IMR-90 (cell line): ENCODE data around the gene MYO1D. TPM values are rescaled to one million over a fixed set of nuclear protein-coding genes. Genes with fewer than 3 reads are reported as not detected.
"Not testable (repeated sequence)": the region's sequence is repeated elsewhere in the genome, so short reads cannot be mapped to it uniquely, and the experiment has no call there.

Experiments used
- ATAC-seq: fragments of 200-7000 bp; cut with Tn5 transposase; 2 replicates; pipeline ENCODE4 v1.9.1; 2020; ENCODE audit warnings: low read depth, mild to moderate bottlenecking, moderate library complexity
- BruUV-seq: library from RNA; stranded (reverse); fragments of 400-500 nt; replicated peaks from 2 replicates; lab custom pipeline; 2021; lab: Mats Ljungman, UMichigan
- CTCF ChIA-PET: fragments of 300-600 bp; formaldehyde crosslinking; extraction: SDS; loops from one replicate; lab custom pipeline; 2021; ENCODE audit warnings: antibody characterized with exemption; lab: Yijun Ruan, JAX
- POLR2A ChIA-PET: fragments of 300-600 bp; sonication (Branson Sonifier 250); formaldehyde crosslinking; loops from one replicate; lab custom pipeline; 2022; ENCODE audit warnings: antibody characterized with exemption; ENCODE audit not compliant: unreplicated experiment; lab: Charles Lee
- DNase-seq: peaks from one replicate; pipeline ENCODE4 v3.0.0; 2013
- H2AFZ ChIP-seq: replicated peaks from 2 replicates; pipeline ENCODE3; 2013; ENCODE audit warnings: low read length, mild to moderate bottlenecking; ENCODE audit not compliant: poor library complexity
- H2AK5ac ChIP-seq: 2 replicates; pipeline ENCODE4 v1.6.1; 2013; ENCODE audit warnings: low read depth, low read length, inconsistent platforms
- H2AK9ac ChIP-seq: replicated peaks from 2 replicates; pipeline ENCODE3; 2013; ENCODE audit warnings: mild to moderate bottlenecking, low read depth, low read length, moderate library complexity; ENCODE audit not compliant: poor library complexity
- H2BK120ac ChIP-seq: 2 replicates; pipeline ENCODE4 v1.6.1; 2013; ENCODE audit warnings: low read depth, low read length, inconsistent platforms
- H2BK15ac ChIP-seq: 3 replicates; pipeline ENCODE4 v1.6.1; 2013; ENCODE audit warnings: low read depth, low read length, inconsistent platforms
- H2BK20ac ChIP-seq: 2 replicates; pipeline ENCODE4 v1.6.1; 2013; ENCODE audit warnings: low read depth, mild to moderate bottlenecking, inconsistent platforms, low read length, moderate library complexity
- H2BK5ac ChIP-seq: 2 replicates; pipeline ENCODE4 v1.6.1; 2013; ENCODE audit warnings: mild to moderate bottlenecking, low read depth, low read length, inconsistent platforms; ENCODE audit not compliant: poor library complexity, severe bottlenecking
- H3K14ac ChIP-seq: replicated peaks from 2 replicates; pipeline ENCODE4 v1.6.1; 2013; ENCODE audit warnings: low read depth, low read length, inconsistent platforms
- H3K18ac ChIP-seq: 2 replicates; pipeline ENCODE4 v1.6.1; 2013; ENCODE audit warnings: low read depth, low read length, control low read depth
- H3K23ac ChIP-seq: 2 replicates; pipeline ENCODE4 v1.6.1; 2013; ENCODE audit warnings: low read depth, low read length, inconsistent platforms
- H3K27ac ChIP-seq: 2 replicates; pipeline ENCODE4 v1.5.1; 2013; ENCODE audit warnings: mild to moderate bottlenecking, control low read depth, low read length; ENCODE audit not compliant: insufficient read depth
- H3K27me3 ChIP-seq: 2 replicates; pipeline ENCODE4 v1.6.1; 2013; ENCODE audit warnings: low read length; ENCODE audit not compliant: control insufficient read depth, insufficient read depth
- H3K36me3 ChIP-seq: 2 replicates; pipeline ENCODE4 v1.6.1; 2013; ENCODE audit warnings: low read length, mixed read lengths; ENCODE audit not compliant: control insufficient read depth, insufficient read depth
- H3K4ac ChIP-seq: 2 replicates; pipeline ENCODE4 v1.6.1; 2013; ENCODE audit warnings: low read depth, low read length, inconsistent platforms
- H3K4me1 ChIP-seq: 2 replicates; pipeline ENCODE4 v1.6.1; 2013; ENCODE audit warnings: low read length, mixed read lengths; ENCODE audit not compliant: control insufficient read depth, insufficient read depth
- H3K4me2 ChIP-seq: 2 replicates; pipeline ENCODE4 v1.6.1; 2013; ENCODE audit warnings: low read depth, mild to moderate bottlenecking, control low read depth, low read length, moderate library complexity
- H3K4me3 ChIP-seq: 2 replicates; pipeline ENCODE4 v1.5.1; 2013; ENCODE audit warnings: low read depth, mild to moderate bottlenecking, control low read depth, low read length, moderate library complexity; ENCODE audit not compliant: insufficient read depth
- H3K56ac ChIP-seq: 2 replicates; pipeline ENCODE4 v1.6.1; 2013; ENCODE audit warnings: low read length, inconsistent platforms; ENCODE audit not compliant: insufficient read depth; ENCODE audit errors: extremely low read depth
- H3K79me1 ChIP-seq, 2 experiments: 2 replicates each; pipeline ENCODE4 v1.6.1; 2013; ENCODE audit warnings: low read length in 2 of 2, inconsistent platforms in 1 of 2, low read depth in 1 of 2
- H3K9ac ChIP-seq: 2 replicates; pipeline ENCODE4 v1.6.1; 2013; ENCODE audit warnings: low read depth, low read length, control low read depth
- H3K9me1 ChIP-seq: 2 replicates; pipeline ENCODE4 v1.6.1; 2013; ENCODE audit warnings: low read length, inconsistent platforms; ENCODE audit not compliant: insufficient read depth
- H3K9me3 ChIP-seq: 2 replicates; pipeline ENCODE4 v1.6.1; 2013; ENCODE audit warnings: low read length; ENCODE audit not compliant: control insufficient read depth, insufficient read depth
- H4K20me1 ChIP-seq: 2 replicates; pipeline ENCODE4 v1.6.1; 2013; ENCODE audit warnings: low read length, inconsistent platforms; ENCODE audit not compliant: insufficient read depth
- H4K5ac ChIP-seq: 2 replicates; pipeline ENCODE4 v1.6.1; 2013; ENCODE audit warnings: mild to moderate bottlenecking, low read depth, low read length, control low read depth
- H4K8ac ChIP-seq, 2 experiments: 2 replicates each; pipeline ENCODE4 v1.6.1; 2013; ENCODE audit warnings: low read depth in 2 of 2, low read length in 2 of 2, control low read depth in 1 of 2, inconsistent platforms in 1 of 2
- H4K91ac ChIP-seq: 2 replicates; pipeline ENCODE4 v1.6.1; 2013; ENCODE audit warnings: low read depth, low read length, inconsistent platforms; ENCODE audit not compliant: insufficient read depth
- WGBS, 2 experiments: methylation state at CpG; one replicate each; pipeline versions ENCODE4 v1.1.5 to v1.1.7; 2013; ENCODE audit warnings: missing lambda C conversion rate in 2 of 2; ENCODE audit not compliant: insufficient read length in 1 of 2; ENCODE audit errors: extremely low coverage in 2 of 2; 5-methylcytosine and 5-hydroxymethylcytosine counted together
- dilution Hi-C: fragments of 300-500 bp; cut with HindIII; formaldehyde crosslinking; loops from one replicate; pipeline ENCODE4 v1.14.3; 2018; ENCODE audit warnings: low sequenced_read_pairs; ENCODE audit not compliant: unreplicated experiment
- in situ Hi-C: fragments of 300-500 bp; cut with MboI; formaldehyde crosslinking; loops from 3 replicates; pipeline ENCODE4 v1.14.3; 2019; ENCODE audit warnings: low sequenced_read_pairs, inconsistent platforms, mixed read lengths
- intact Hi-C: fragments of 100-400 bp; cut with micrococcal nuclease; formaldehyde crosslinking; loops from 2 replicates; pipeline ENCODE4 v1.10.0; 2022
- polyA plus RNA-seq, 3 experiments: library from polyadenylated mRNA; depleted of rRNA; stranded (reverse); fragments of >200 nt; gene quantifications; 2 replicates each; pipeline ENCODE4 v1.2.3, GENCODE V29; 2012; ENCODE audit warnings: low replicate concordance in 1 of 3
- total RNA-seq: library from RNA; depleted of rRNA; stranded (reverse); fragments of >200 nt; gene quantifications from 2 replicates; pipeline ENCODE4 v1.2.3, GENCODE V29; 2012

Gene MYO1D
- total and polyA plus RNA-seq, 2 of the 4 experiments (the other 2 are of a cell fraction), result 0.63 to 0.90 TPM

GRCh38 chr17:32887410-32887809, 10.5 kb upstream of the MYO1D start:
- H2BK5ac ChIP-seq, H2AK5ac ChIP-seq, H3K4me2 ChIP-seq, H3K14ac ChIP-seq, H2BK120ac ChIP-seq, H3K27ac ChIP-seq, CTCF ChIA-PET, H4K8ac ChIP-seq, in situ Hi-C loops, H3K18ac ChIP-seq, intact Hi-C loops, H2BK20ac ChIP-seq, H4K91ac ChIP-seq, POLR2A ChIA-PET, H3K23ac ChIP-seq, H4K20me1 ChIP-seq, H3K56ac ChIP-seq, H3K4me1 ChIP-seq, DNase-seq, H2AFZ ChIP-seq, H4K5ac ChIP-seq, H3K4me3 ChIP-seq, H3K4ac ChIP-seq, H3K9me1 ChIP-seq, H3K36me3 ChIP-seq, H2BK15ac ChIP-seq, ATAC-seq, H2AK9ac ChIP-seq, H3K27me3 ChIP-seq, BruUV-seq, H3K79me1 ChIP-seq, H3K9me3 ChIP-seq, H3K9ac ChIP-seq, dilution Hi-C loops: not testable (repeated sequence)
- WGBS, 2 experiments, result no CpG with 5 or more reads among the region's 14 CpGs

GRCh38 chr17:32886951-32887350, 10.0 kb upstream of the MYO1D start:
- H3K4me3 ChIP-seq, H4K91ac ChIP-seq, H2BK120ac ChIP-seq, DNase-seq, H3K56ac ChIP-seq, BruUV-seq, H3K36me3 ChIP-seq, H3K9me1 ChIP-seq, H3K9me3 ChIP-seq, H2BK20ac ChIP-seq, dilution Hi-C loops, H3K27ac ChIP-seq, H3K23ac ChIP-seq, H2AK5ac ChIP-seq, H3K9ac ChIP-seq, H2BK5ac ChIP-seq, H4K20me1 ChIP-seq, H3K4me2 ChIP-seq, H3K18ac ChIP-seq, H3K27me3 ChIP-seq, intact Hi-C loops, H3K14ac ChIP-seq, H3K79me1 ChIP-seq, ATAC-seq, H3K4me1 ChIP-seq, H4K8ac ChIP-seq, H3K4ac ChIP-seq, in situ Hi-C loops, H2AFZ ChIP-seq, H2BK15ac ChIP-seq, H4K5ac ChIP-seq, H2AK9ac ChIP-seq, POLR2A ChIA-PET: not testable (repeated sequence)
- WGBS, 2 experiments, result no CpG with 5 or more reads among the region's 16 CpGs
- CTCF ChIA-PET, result interaction anchor here (2.3 kb wide), 1 partner anchor 10 kb away, joined by 15 read pairs; the partner anchor contains the start of gene MYO1D
